Peyer's patch (tissue), 4 donors: ENCODE results near the gene BMP7.

Experiments
- POLR2A ChIP-seq, 2 donors: fragments of 450-650 bp; IDR thresholded peaks; one replicate each; pipeline ENCODE4 v1.5.1; 2017; ENCODE audit warnings: antibody characterized with exemption in 2 of 2, mild to moderate bottlenecking in 2 of 2, moderate library complexity in 2 of 2
- TF ChIP-seq, protein P1 (sequence below), 6 experiments: fragments of 450-650 bp in 4 of 6; fragments of 200-600 bp in 2 of 6; sonication (generic) in 1 of 6; IDR thresholded peaks; one replicate each; pipeline ENCODE4 v1.5.1; 2017 to 2019; ENCODE audit warnings: antibody characterized with exemption in 6 of 6, mild to moderate bottlenecking in 3 of 6, moderate library complexity in 1 of 6

DNA sequence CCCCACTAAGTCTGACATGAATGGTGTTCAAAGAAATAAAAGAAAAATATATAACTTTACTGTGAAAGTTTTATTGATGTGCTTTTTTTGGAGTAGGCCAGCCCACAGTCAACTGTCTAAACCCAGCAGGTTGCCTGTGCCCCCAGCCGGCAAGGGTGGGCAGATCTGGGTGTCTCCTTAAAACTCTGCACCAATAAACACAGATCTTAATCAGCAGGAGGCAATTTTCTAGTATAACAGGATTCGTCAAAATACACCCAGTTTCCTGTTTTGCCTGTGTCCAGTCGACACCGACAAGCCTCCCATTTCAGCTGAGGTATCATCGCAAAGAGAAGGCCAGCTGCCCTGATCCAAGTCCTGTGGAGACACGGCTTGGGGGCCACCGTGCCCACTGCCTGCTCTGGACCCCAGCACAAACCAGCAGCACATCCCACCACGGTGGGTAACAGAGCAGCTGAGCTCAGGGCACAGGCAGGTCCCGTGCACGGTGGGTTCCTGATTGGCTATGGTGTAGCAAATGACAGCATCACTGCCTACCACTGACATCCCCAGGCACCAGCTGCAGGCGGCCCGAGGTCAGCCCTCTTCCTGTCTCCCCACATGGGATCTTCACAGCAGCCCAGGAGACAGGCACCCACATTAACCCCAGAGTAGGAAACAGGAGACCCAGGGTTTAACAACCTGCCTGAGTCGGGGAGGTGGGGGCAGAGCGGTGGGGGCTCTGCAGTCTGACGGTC, 15.7 kb downstream of the BMP7 start:
- no peak for TF ChIP-seq POLR2A (IDR thresholded peaks at IDR 0.05)
- TF ChIP-seq, protein P1, sequence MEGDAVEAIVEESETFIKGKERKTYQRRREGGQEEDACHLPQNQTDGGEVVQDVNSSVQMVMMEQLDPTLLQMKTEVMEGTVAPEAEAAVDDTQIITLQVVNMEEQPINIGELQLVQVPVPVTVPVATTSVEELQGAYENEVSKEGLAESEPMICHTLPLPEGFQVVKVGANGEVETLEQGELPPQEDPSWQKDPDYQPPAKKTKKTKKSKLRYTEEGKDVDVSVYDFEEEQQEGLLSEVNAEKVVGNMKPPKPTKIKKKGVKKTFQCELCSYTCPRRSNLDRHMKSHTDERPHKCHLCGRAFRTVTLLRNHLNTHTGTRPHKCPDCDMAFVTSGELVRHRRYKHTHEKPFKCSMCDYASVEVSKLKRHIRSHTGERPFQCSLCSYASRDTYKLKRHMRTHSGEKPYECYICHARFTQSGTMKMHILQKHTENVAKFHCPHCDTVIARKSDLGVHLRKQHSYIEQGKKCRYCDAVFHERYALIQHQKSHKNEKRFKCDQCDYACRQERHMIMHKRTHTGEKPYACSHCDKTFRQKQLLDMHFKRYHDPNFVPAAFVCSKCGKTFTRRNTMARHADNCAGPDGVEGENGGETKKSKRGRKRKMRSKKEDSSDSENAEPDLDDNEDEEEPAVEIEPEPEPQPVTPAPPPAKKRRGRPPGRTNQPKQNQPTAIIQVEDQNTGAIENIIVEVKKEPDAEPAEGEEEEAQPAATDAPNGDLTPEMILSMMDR (IDR thresholded peaks at IDR 0.05) = no peak
